NCI-H2227 treated with DMSO at 0.1 percent for 48 hours (cell line): ENCODE data around the gene S100A1.
"Not testable (repeated sequence)": the region's sequence is repeated elsewhere in the genome, so short reads cannot be mapped to it uniquely, and the experiment has no call there.

ENCODE experiments used
- DNase-seq: peaks from one replicate; lab custom pipeline; 2025; lab: John Stamatoyannopoulos, UW

The S100A1 gene

DNA sequence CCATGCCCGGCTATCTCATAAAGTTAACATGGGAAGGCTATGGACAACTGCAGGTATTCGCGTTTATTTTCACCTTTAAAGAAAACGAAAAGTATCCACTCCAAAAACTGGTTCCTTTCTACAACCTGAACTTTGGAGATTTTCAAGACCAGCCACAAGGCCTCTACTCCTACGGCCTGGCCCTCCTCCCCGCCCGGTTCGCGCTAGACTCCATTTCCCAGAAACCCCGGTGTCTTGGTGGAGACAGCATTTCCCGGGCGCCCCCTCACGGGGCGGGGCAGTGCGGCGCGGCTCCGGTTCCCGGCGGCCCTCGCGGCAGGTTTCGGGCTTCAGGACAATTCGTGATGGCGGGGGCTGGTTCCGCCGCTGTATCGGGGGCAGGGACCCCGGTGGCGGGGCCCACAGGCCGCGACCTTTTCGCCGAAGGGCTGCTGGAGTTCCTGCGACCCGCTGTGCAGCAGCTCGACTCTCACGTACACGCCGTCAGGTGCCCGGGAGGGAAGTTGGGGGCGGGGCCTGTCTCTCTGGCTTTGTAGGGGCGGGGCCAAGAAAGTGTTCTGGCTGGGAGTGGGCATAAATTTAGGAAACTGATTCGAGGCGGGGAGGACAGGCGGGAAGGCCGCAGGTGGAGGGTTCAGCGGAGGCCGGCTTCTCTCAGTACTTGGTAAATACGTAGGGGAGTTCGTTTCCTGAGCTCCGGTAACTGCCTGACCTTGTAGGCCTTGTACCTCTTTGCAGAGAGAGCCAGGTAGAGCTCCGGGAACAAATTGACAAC, 30.4 kb downstream of the S100A1 start, which contains the start of gene SNAPIN:
TSS of gene SNAPIN (plus strand) at position 304 of the 775 bp plus-strand sequence. CDS start at position 345, 41 bp downstream.
- DNase-seq = peak; percentile 94

GRCh38 chr1:153659175-153659534, 30.9 kb downstream of the S100A1 start:
- DNase-seq = no peak

DNA sequence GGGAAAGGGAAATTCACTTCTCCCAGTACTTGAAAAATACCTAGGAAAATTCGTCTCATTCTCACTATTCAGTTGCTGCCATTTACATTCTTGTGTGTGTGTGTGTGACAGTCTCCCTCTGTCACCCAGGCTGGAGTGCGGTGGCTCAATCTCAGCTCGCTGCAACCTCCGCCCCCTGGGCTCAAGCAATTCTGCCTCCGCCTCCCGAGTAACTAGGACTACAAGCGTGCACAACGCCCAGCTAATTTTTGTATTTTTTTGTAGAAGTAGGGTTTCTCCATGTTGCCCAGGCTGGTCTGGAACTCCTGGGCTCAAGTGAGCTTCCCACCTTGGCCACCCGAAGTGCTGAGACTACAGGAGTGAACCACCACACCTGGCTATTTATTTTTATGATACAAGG, 31.4 kb downstream of the S100A1 start:
- DNase-seq = no peak

- DNase-seq = no peak
Measured at GRCh38 chr1:153661111-153661708, 33.0 kb downstream of the S100A1 start.

DNA sequence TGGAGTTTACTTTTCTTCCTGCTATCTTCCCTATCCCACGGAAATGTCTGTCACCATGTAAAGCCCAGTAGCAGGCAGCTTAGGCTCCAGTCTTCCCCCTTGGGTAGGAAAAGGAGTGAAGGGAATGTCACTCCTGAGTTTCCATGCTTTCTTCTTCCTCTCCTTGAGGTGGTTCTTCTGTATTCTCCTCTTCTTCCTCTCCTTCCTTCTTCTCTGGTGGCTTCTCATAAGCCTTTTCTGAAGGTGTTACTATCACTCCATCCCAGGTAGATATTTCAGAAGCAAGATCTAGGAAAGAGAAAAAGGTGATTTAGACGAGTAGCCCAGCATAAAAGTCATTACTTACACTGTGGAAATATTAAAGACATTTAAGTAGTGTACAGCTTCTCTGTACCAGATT, 34.0 kb downstream of the S100A1 start:
- no peak for DNase-seq

- DNase-seq = no peak
Measured at GRCh38 chr1:153663211-153663610, 35.0 kb downstream of the S100A1 start.

DNA sequence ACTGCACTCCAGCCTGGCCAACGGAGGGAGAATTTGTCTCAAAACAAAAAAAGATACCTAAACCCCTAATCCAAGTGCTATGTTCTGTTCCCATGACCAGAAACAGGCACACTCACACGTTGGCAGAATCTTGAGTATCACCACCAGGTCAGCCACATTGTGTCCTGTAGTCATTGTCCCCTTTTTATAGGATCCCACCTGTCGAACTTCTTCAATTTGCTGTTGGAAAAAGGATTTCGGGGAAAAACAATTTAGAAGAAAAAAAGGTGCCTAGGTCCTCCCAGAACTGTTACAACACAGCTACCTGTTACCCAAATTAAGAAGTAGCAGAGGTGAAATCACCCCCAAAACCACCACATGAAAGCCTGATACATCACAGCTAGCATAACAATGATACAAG, 39.2 kb downstream of the S100A1 start:
- no peak for DNase-seq

DNA sequence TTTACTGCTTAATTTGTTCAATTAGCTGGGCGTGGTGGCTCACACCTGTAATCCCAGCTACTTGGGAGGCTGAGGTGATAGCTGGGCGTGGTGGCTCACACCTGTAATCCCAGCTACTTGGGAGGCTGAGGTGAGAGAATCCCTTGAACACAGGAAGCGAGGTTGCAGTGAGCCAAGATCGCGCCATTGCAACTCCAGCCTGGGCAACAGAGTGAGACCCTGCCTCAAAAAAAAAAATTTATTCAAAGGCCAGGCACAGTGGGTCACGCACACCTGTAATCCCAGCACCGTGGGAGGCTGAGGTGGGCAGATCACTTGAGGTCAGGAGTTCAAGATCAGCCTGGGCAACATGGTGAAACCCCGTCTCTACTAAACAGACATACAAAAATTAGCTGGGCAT, 40.4 kb downstream of the S100A1 start:
- not testable (repeated sequence) for DNase-seq

GRCh38 chr1:153669606-153670005, 41.4 kb downstream of the S100A1 start:
- DNase-seq = no peak

DNA sequence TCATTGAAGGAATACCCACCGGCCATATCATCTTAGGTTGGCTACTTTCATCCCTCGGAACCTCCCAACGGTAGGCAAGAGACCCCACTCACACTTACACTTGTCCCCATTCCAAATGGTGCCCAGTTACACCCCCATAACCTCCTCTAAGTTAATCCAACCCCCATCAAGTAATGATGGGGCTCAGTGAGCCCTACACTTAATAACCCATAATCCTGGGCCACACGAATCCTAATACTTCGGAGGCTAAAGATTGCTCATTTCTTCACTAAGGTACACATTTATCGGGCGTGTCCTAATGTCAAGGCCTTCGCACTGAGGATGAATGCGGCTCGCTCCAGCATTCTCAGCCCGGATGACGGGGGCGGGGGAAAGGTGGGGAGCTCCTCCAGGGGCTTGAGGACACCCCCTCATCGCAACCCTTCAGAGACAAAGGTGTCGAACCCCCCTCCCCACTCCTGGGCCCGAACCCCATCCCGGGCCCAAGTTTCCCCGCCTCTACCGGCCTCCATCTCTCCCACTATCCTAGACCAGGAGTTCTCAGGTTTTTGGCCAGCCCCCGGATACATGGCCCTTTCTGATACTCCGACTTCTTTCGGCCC, 42.1 kb downstream of the S100A1 start:
- no peak for DNase-seq

GRCh38 chr1:153670859-153671627, 42.8 kb downstream of the S100A1 start, which contains the start of gene ILF2:
TSS of gene ILF2 (minus strand) at chr1:153670993. CDS start at chr1:153670922, 71 bp downstream.
- peak; percentile 99 for DNase-seq

GRCh38 chr1:153671628-153672353, 43.6 kb downstream of the S100A1 start:
- not testable (repeated sequence) for DNase-seq

DNA sequence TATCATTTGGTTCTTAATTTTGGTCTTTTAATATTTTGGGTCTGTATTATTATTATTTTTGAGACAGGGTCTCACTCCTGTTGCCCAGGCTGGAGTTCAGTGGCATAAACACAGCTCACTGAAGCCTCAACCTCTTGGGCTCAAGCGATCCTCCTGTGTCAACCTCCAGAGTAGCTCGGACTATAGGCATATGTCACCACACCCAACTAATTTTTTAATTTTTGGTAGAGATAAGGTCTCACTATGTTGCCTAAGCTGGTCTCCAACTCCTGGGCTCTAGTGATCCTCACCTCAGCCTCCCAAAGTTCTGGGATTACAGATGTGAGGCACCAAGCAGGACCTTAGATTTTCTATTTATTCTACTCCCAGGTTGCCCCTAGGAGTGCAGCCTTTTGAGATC, 45.3 kb downstream of the S100A1 start:
- DNase-seq = no peak

GRCh38 chr1:153677718-153678518, 49.7 kb downstream of the S100A1 start:
- DNase-seq = no peak

DNA sequence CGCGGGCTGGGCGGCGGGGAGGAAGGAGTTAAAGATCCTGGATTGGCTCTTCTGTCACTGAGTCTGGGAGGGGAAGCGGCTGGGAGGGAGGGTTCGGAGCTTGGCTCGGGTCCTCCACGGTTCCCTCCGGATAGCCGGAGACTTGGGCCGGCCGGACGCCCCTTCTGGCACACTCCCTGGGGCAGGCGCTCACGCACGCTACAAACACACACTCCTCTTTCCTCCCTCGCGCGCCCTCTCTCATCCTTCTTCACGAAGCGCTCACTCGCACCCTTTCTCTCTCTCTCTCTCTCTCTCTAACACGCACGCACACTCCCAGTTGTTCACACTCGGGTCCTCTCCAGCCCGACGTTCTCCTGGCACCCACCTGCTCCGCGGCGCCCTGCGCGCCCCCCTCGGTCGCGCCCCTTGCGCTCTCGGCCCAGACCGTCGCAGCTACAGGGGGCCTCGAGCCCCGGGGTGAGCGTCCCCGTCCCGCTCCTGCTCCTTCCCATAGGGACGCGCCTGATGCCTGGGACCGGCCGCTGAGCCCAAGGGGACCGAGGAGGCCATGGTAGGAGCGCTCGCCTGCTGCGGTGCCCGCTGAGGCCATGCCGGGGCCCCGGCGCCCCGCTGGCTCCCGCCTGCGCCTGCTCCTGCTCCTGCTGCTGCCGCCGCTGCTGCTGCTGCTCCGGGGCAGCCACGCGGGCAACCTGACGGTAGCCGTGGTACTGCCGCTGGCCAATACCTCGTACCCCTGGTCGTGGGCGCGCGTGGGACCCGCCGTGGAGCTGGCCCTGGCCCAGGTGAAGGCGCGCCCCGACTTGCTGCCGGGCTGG, 50.5 kb downstream of the S100A1 start, which contains the start of gene NPR1:
TSS of gene NPR1 (plus strand) at position 170 of the 818 bp plus-strand sequence. CDS start at position 591, 421 bp downstream.
- no peak for DNase-seq

DNA sequence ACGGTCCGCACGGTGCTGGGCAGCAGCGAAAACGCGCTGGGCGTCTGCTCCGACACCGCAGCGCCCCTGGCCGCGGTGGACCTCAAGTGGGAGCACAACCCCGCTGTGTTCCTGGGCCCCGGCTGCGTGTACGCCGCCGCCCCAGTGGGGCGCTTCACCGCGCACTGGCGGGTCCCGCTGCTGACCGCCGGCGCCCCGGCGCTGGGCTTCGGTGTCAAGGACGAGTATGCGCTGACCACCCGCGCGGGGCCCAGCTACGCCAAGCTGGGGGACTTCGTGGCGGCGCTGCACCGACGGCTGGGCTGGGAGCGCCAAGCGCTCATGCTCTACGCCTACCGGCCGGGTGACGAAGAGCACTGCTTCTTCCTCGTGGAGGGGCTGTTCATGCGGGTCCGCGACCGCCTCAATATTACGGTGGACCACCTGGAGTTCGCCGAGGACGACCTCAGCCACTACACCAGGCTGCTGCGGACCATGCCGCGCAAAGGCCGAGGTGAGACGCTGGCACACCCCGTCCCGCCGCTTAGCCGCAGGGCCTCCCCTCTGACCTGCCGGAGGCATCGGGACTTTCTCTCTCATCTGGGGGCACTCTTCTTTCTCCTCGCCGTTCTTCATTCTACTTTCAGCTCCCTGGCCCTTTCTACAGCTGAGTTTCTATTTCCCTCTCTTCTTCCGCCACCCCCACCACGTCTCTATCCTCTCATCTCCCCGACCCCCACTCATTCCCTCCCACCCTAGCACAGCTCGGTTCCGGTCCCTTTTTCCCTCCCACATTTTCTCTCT, 51.3 kb downstream of the S100A1 start:
- DNase-seq = peak; percentile 6

GRCh38 chr1:153680120-153680403, 51.8 kb downstream of the S100A1 start:
- no peak for DNase-seq
